NCI-H2196 treated with DMSO at 0.1 percent for 48 hours (cell line): Measurements from ENCODE around the gene ABHD18.
"Not testable (repeated sequence)": the region's sequence is repeated elsewhere in the genome, so short reads cannot be mapped to it uniquely, and the experiment has no call there.

Experiments used
- DNase-seq: peaks from one replicate; lab custom pipeline; 2025; ENCODE audit not compliant: unreplicated experiment; lab: John Stamatoyannopoulos, UW

ABHD18 gene

DNA sequence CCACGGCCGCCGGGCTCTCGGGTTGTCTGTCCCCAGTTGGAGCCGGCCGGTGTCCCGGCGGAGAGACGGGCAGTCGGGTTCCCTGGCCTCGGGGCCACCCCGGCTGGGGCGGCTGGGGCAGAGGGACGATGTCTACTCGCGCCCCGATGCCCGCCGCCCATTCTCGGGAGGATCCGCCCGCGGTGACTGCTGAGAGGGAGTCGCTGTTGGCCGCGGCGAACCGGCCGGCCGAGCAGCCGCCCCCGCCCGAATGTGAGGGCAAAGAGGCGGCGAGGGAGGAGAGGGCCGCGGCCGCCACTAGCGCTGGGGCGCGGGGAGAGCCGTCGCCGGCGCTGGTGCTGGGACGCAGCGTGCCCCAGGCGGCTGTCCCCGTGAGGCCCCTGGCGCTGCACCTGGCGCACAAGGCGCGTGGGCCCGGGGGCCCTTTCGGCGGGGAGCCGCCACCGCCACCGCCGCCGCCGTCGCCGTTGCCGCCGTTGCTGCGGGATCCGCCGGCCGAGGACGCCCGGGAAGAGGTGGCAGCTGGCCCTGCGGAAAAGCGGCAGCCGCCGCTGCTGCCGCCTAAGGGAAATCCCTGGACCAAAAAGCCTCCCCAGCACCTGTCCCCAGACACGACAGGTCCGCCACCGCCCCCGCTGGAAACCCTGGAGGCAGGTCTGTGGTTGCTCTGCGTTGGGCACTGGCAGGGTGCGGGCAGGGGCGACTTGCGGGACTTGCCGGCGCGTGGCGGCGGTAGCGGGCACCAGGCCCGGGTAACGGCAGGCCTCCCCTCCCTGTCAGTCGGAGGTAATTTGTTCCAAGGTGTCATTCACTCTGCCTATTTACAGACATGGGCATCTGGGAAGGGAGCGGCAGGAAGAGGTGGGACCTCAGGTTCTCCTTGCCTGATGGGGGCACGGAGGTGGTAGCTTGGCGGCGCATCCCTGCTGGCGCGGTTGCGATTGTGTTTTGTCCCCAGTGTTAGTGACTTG, 96.6 kb downstream of the ABHD18 start:
- no peak for DNase-seq

DNA sequence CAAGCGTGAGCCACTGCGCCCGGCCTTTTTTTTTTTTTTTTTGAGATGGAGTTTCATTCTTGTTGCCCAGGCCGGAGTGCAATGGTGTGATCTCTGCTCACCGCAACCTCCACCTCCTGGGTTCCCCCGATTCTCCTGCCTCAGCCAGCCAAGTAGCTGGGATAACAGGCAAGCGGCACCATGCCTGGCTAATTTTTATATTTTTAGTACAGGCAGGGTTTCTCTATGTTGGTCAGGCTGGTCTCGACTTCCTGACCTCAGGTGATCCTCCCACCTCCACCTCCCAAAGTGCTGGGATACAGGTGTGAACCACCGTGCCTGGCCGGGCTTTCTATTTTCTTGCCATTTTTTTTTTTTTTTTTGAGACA, 101.2 kb downstream of the ABHD18 start:
- DNase-seq: not testable (repeated sequence)

DNA sequence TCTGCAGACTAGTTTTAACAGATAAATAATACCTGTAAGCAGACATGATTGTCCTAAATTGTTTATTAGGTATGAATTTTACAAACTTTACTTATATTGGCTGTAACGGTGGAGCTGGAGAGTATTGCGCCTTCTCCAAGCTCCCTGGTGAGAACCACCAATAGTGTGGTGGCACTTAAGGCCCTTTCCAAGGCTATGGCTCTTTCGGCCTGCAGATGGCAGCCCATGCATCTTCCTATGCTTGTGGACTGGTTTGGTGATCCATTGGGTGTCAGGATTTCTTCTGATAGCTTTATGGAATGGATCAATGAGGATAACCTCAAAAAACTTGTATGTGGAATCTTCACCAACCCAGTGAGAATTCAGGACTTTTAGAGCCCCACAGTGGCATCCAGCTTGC, 103.7 kb downstream of the ABHD18 start:
- DNase-seq: no peak

- no peak for DNase-seq
These were observed 111.3 kb downstream of the ABHD18 start for GRCh38 chr4:128076464-128076863.
